OCI-LY7 (cell line): ENCODE data around the gene RRP9. TPM values are rescaled to one million over a fixed set of nuclear protein-coding genes. Genes with fewer than 3 reads are reported as not detected.

Experiments used
- BruUV-seq: library from RNA; stranded (reverse); fragments of 400-500 nt; replicated peaks from 2 replicates; lab custom pipeline; 2021; lab: Mats Ljungman, UMichigan
- CTCF ChIA-PET: fragments of 300-600 bp; sonication (Branson Sonifier 250); formaldehyde crosslinking; loops from one replicate; lab custom pipeline; 2022; ENCODE audit warnings: antibody characterized with exemption; ENCODE audit not compliant: unreplicated experiment; lab: Charles Lee
- POLR2A ChIA-PET: fragments of 300-600 bp; sonication (Branson Sonifier 250); formaldehyde crosslinking; loops from one replicate; lab custom pipeline; 2022; ENCODE audit warnings: antibody characterized with exemption; lab: Charles Lee
- DNase-seq: peaks from one replicate; pipeline ENCODE4 v3.0.0-alpha.2; 2015; ENCODE audit warnings: low spot score
- H2AFZ ChIP-seq: fragments of 200-600 bp; sonication (generic), shearing (Covaris generic); 2 replicates; pipeline ENCODE4 v1.6.1; 2014; ENCODE audit warnings: mild to moderate bottlenecking, antibody characterized with exemption, low read length, moderate library complexity
- H3K27ac ChIP-seq: fragments of 200-600 bp; sonication (generic); 2 replicates; pipeline ENCODE4 v1.5.1; 2014; ENCODE audit warnings: mixed run types, low read depth, mild to moderate bottlenecking, moderate library complexity, low read length, inconsistent platforms; ENCODE audit not compliant: poor library complexity, severe bottlenecking
- H3K36me3 ChIP-seq: fragments of 200-600 bp; sonication (generic); 2 replicates; pipeline ENCODE4 v1.6.1; 2014; ENCODE audit warnings: mild to moderate bottlenecking, antibody characterized with exemption, low read length, moderate library complexity, mixed read lengths; ENCODE audit not compliant: insufficient read depth
- H3K4me1 ChIP-seq: fragments of 200-600 bp; sonication (generic); 2 replicates; pipeline ENCODE4 v1.5.1; 2014; ENCODE audit warnings: mild to moderate bottlenecking, low read length; ENCODE audit not compliant: insufficient read depth, poor library complexity, severe bottlenecking
- H3K4me2 ChIP-seq: fragments of 200-600 bp; sonication (generic); 2 replicates; pipeline ENCODE4 v1.6.1; 2014; ENCODE audit warnings: mild to moderate bottlenecking, low read length
- H3K4me3 ChIP-seq: fragments of 200-600 bp; sonication (generic); 2 replicates; pipeline ENCODE4 v1.5.1; 2014; ENCODE audit warnings: mild to moderate bottlenecking, low read depth, low read length; ENCODE audit not compliant: poor library complexity, severe bottlenecking
- H3K79me2 ChIP-seq: fragments of 200-600 bp; sonication (generic); 2 replicates; pipeline ENCODE4 v1.6.1; 2016; ENCODE audit warnings: low read depth, mild to moderate bottlenecking, low read length, moderate library complexity, mixed read lengths; ENCODE audit not compliant: insufficient read depth
- H3K9me2 ChIP-seq: fragments of 200-600 bp; sonication (generic); 2 replicates; pipeline ENCODE4 v1.6.1; 2016; ENCODE audit warnings: mild to moderate bottlenecking, low read length, mixed read lengths; ENCODE audit not compliant: insufficient read depth
- H3K9me3 ChIP-seq: fragments of 200-600 bp; sonication (generic); 2 replicates; pipeline ENCODE4 v1.6.1; 2014; ENCODE audit warnings: mild to moderate bottlenecking, mixed run types, low read length, mixed read lengths
- H4K20me1 ChIP-seq: fragments of 200-600 bp; sonication (generic); 2 replicates; pipeline ENCODE4 v1.6.1; 2014; ENCODE audit warnings: mild to moderate bottlenecking, antibody characterized with exemption, low read length, moderate library complexity, mixed read lengths; ENCODE audit not compliant: insufficient read depth
- EZH2phosphoT487 ChIP-seq: fragments of 200-600 bp; sonication (generic); IDR thresholded peaks from 2 replicates; pipeline ENCODE4 v1.6.1; 2018; ENCODE audit warnings: low read depth, borderline replicate concordance, mild to moderate bottlenecking, mixed run types, antibody characterized with exemption, low read length, moderate library complexity, mixed read lengths
- intact Hi-C: fragments of 100-400 bp; cut with micrococcal nuclease; formaldehyde crosslinking; loops from one replicate; pipeline ENCODE4 v1.10.0; 2022; ENCODE audit not compliant: unreplicated experiment
- total RNA-seq, 2 experiments: library from RNA; depleted of rRNA in 1 of 2; stranded (reverse); fragments of >200 nt in 1 of 2; shearing (Covaris generic) in 1 of 2; gene quantifications; 2 replicates each; pipeline ENCODE4 v1.2.3, GENCODE V29; 2014 to 2022
- TF ChIP-seq, protein P1 (sequence below): fragments of 200-600 bp; sonication (generic); conservative IDR thresholded peaks from 2 replicates; pipeline ENCODE4 v1.5.1; 2014; ENCODE audit warnings: mild to moderate bottlenecking, antibody characterized with exemption, low read length, moderate library complexity, mixed read lengths

The RRP9 gene
- total RNA-seq, 2 experiments from 2014 or later, result 34.4 to 41.1 TPM

GRCh38 chr3:51982838-51983577, 41.3 kb upstream of the RRP9 start, which contains the start of gene ACY1:
ACY1 (plus strand) TSS chr3:51983535; CDS start chr3:51984065, 530 bp downstream.
- Histone ChIP-seq H4K20me1 (no peaks in the 10 kb centered on the region), H3K36me3 (no peaks in the 10 kb centered on the region), H2AFZ (0 out of 2 replicates have a peak within 1 kb of the TSS, but pooled peaks have one; percentile 28), H3K4me3 (peak within 1 kb of the TSS; percentile 48), H3K4me1 (peaks cover 8% of the 10 kb centered on the region), H3K4me2 (peak within 1 kb of the TSS; percentile 57; the same call in 1 of the 2 replicates), H3K27ac (no peak within 1 kb of the TSS), H3K79me2 (no peaks in the 10 kb centered on the region), H3K9me3 (no peaks in the 10 kb centered on the region), H3K9me2 (no peaks in the 10 kb centered on the region)
- TF ChIP-seq, protein P1, sequence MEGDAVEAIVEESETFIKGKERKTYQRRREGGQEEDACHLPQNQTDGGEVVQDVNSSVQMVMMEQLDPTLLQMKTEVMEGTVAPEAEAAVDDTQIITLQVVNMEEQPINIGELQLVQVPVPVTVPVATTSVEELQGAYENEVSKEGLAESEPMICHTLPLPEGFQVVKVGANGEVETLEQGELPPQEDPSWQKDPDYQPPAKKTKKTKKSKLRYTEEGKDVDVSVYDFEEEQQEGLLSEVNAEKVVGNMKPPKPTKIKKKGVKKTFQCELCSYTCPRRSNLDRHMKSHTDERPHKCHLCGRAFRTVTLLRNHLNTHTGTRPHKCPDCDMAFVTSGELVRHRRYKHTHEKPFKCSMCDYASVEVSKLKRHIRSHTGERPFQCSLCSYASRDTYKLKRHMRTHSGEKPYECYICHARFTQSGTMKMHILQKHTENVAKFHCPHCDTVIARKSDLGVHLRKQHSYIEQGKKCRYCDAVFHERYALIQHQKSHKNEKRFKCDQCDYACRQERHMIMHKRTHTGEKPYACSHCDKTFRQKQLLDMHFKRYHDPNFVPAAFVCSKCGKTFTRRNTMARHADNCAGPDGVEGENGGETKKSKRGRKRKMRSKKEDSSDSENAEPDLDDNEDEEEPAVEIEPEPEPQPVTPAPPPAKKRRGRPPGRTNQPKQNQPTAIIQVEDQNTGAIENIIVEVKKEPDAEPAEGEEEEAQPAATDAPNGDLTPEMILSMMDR, result no peak; the same call in 1 of the 2 replicates
- TF ChIP-seq EZH2phosphoT487, result no peak
- intact Hi-C loops, result no loop called here
- ChIA-PET POLR2A (interaction anchor here (1.1 kb wide), 1 partner anchor 10 kb away, joined by 4 read pairs; no protein-coding TSS in a partner anchor), CTCF (interaction anchor here (1.0 kb wide), 1 partner anchor 14 kb away, joined by 4 read pairs; no protein-coding TSS in a partner anchor)
- BruUV-seq, result no TSS peak
- DNase-seq, result no peak

GRCh38 chr3:51982352-51982837, 40.7 kb upstream of the RRP9 start:
- peak; percentile 39 for DNase-seq
- no peaks in the 10 kb centered on the region for H3K9me2 ChIP-seq
- TF ChIP-seq, protein P1, result peak; percentile 67
- no peak for TF ChIP-seq EZH2phosphoT487
- ChIA-PET POLR2A (no interaction called here), CTCF (interaction anchor here (1.0 kb wide), 1 partner anchor 14 kb away, joined by 4 read pairs; no protein-coding TSS in a partner anchor)
- peak overlapping the region; percentile 48 for H3K4me3 ChIP-seq
- intact Hi-C loops, result no loop called here
- H3K9me3 ChIP-seq, result no peaks in the 10 kb centered on the region
- no peak overlapping the region for H3K27ac ChIP-seq
- no peaks in the 10 kb centered on the region for H3K79me2 ChIP-seq
- peaks cover 11% of the 10 kb centered on the region for H3K4me1 ChIP-seq
- H4K20me1 ChIP-seq, result no peaks in the 10 kb centered on the region
- H3K4me2 ChIP-seq, result peak overlapping the region; percentile 57; the same call in 1 of the 2 replicates
- BruUV-seq, result no TSS peak
- H2AFZ ChIP-seq, result 0 out of 2 replicates have a peak overlapping the region, but pooled peaks have one; percentile 28
- H3K36me3 ChIP-seq, result no peaks in the 10 kb centered on the region

DNA sequence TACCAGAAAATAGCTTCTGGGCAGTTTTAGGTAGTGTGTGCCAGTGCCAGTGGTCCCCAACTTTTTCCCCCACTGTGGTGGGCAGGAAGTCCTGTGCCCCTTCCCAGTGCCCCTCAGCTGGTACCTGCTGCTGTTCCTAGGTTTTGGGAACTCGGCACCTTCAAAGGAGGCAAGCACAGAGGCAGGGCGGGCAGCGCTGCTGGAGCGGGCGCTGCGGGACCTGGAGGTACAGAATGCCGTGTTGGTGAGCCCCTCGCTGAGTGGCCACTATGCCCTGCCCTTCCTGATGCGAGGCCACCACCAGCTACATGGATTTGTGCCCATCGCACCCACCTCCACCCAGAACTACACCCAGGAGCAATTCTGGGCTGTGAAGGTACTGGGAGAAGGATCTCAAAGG, 38.5 kb upstream of the RRP9 start:
- Histone ChIP-seq H3K9me2 (no peaks in the 10 kb centered on the region), H3K4me2 (no peak overlapping the region), H3K27ac (no peak overlapping the region), H3K36me3 (no peaks in the 10 kb centered on the region), H4K20me1 (no peaks in the 10 kb centered on the region), H3K9me3 (no peaks in the 10 kb centered on the region), H2AFZ (no peak overlapping the region), H3K4me3 (no peak overlapping the region), H3K4me1 (peaks cover 26% of the 10 kb centered on the region), H3K79me2 (no peaks in the 10 kb centered on the region)
- no TSS peak for BruUV-seq
- TF ChIP-seq EZH2phosphoT487, result no peak
- TF ChIP-seq, protein P1, result no peak
- intact Hi-C loops, result no loop called here
- CTCF ChIA-PET, result no interaction called here
- DNase-seq, result no peak
- POLR2A ChIA-PET, result no interaction called here
